GM12878 (cell line): ENCODE results near the gene TFB1M. TPM values are rescaled to one million over a fixed set of nuclear protein-coding genes. Genes with fewer than 3 reads are reported as not detected.
A peak's percentile ranks its signal among the peaks of the same experiment; 100 is the strongest.

Experiments used
- ASH2L ChIP-seq: fragments of 300-600, 200-600 bp; sonication (generic); IDR thresholded peaks from 2 replicates; pipeline ENCODE4 v1.6.1; 2017; ENCODE audit warnings: low read depth, mild to moderate bottlenecking, borderline replicate concordance
- BCL11A ChIP-seq: IDR thresholded peaks from 2 replicates; pipeline ENCODE4 v1.6.1; 2011; ENCODE audit warnings: low read depth, low read length
- HDAC2 ChIP-seq: fragments of 200-600 bp; sonication (generic); IDR thresholded peaks from 2 replicates; pipeline ENCODE4 v1.6.1; 2017
- IRF5 ChIP-seq: fragments of 450-650 bp; IDR thresholded peaks from 2 replicates; pipeline ENCODE4 v1.6.1; 2017; ENCODE audit warnings: borderline replicate concordance
- NBN ChIP-seq: fragments of 450-650 bp; IDR thresholded peaks from 2 replicates; pipeline ENCODE4 v1.6.1; 2016
- NFIC ChIP-seq: IDR thresholded peaks from 2 replicates; pipeline ENCODE4 v1.6.1; 2012; ENCODE audit warnings: low read depth, mild to moderate bottlenecking, inconsistent platforms, low read length, moderate library complexity
- POLR2AphosphoS2 ChIP-seq: IDR thresholded peaks from 2 replicates; pipeline ENCODE4 v1.6.1; 2011; ENCODE audit warnings: low read depth, mild to moderate bottlenecking, low read length, improper control_type of control experiment, moderate library complexity
- RELB ChIP-seq: fragments of 450-650 bp; IDR thresholded peaks from 2 replicates; pipeline ENCODE4 v1.6.1; 2017; ENCODE audit warnings: low read depth, mild to moderate bottlenecking, moderate library complexity
- SKIL ChIP-seq: fragments of 450-650 bp; IDR thresholded peaks from 2 replicates; pipeline ENCODE4 v1.6.1; 2017; ENCODE audit warnings: mild to moderate bottlenecking, low read depth, inconsistent platforms; ENCODE audit not compliant: poor library complexity, severe bottlenecking
- SMC3 ChIP-seq: IDR thresholded peaks from 2 replicates; pipeline ENCODE4 v1.6.1; 2011; ENCODE audit warnings: low read length, improper control_type of control experiment, borderline replicate concordance
- ZBTB40 ChIP-seq: fragments of 450-650 bp; IDR thresholded peaks from 2 replicates; pipeline ENCODE4 v1.6.1; 2016; ENCODE audit warnings: mild to moderate bottlenecking, moderate library complexity, borderline replicate concordance
- polyA plus RNA-seq, 11 experiments: library from polyadenylated mRNA; depleted of rRNA in 4 of 11; unstranded in 6 of 11; stranded (reverse) in 5 of 11; fragments of >200 nt; fragmentation: Nextera tagmentation in 4 of 11; fragmentation: Illumina TruSeq in 1 of 11; extraction: Ambion mirVana in 4 of 11; extraction: Trizol in 1 of 11; gene quantifications; 1 replicate in 1 of 11; 2 replicates in 10 of 11; pipeline versions ENCODE4 v1.2.1 to v1.2.3, GENCODE V29; 2011 to 2016; ENCODE audit warnings: inconsistent platforms in 2 of 11, missing spikeins in 2 of 11, low read depth in 1 of 11
- total RNA-seq, 4 experiments: library from RNA; depleted of rRNA in 3 of 4; stranded (reverse); fragments of >200 nt in 3 of 4; fragmentation: Illumina TruSeq in 1 of 4; extraction: Trizol in 1 of 4; gene quantifications; 2 replicates each; pipeline versions ENCODE4 v1.2.1 to v1.2.3, GENCODE V29; 2013 to 2021

Gene TFB1M
- total and polyA plus RNA-seq, 10 of the 15 experiments (the other 5 are each of a cell fraction or from before 2014, with no cell fraction given): 29.9 to 117 (median 41.3) TPM

GRCh38 chr6:155223646-155224451, 90.4 kb downstream of the TFB1M start (continued):
- TF ChIP-seq SKIL (peak; percentile 89), NFIC (peak; percentile 81), ASH2L (no peak), ZBTB40 (no peak), SMC3 (no peak; the same call in 1 of the 2 replicates), POLR2AphosphoS2 (no peak), RELB (peak; percentile 81), HDAC2 (no peak), NBN (peak; percentile 86), IRF5 (no peak), BCL11A (0 out of 2 replicates have a peak, but pooled peaks have one; percentile 24)
